A549 treated with DMSO at 1 μM for 4 hours (cell line): ENCODE data around the gene AS3MT. TPM values are rescaled to one million over a fixed set of nuclear protein-coding genes. Genes with fewer than 3 reads are reported as not detected.

Experiments
- total RNA-seq: library from RNA; stranded (reverse); fragments of 200-300 nt; extraction: Qiagen RNA extraction; gene quantifications from 5 replicates; pipeline ENCODE4 v1.2.3, GENCODE V29; 2022; ENCODE audit warnings: low read depth

Gene AS3MT, protein sequence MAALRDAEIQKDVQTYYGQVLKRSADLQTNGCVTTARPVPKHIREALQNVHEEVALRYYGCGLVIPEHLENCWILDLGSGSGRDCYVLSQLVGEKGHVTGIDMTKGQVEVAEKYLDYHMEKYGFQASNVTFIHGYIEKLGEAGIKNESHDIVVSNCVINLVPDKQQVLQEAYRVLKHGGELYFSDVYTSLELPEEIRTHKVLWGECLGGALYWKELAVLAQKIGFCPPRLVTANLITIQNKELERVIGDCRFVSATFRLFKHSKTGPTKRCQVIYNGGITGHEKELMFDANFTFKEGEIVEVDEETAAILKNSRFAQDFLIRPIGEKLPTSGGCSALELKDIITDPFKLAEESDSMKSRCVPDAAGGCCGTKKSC
- total RNA-seq = 3.9 to 5.7 TPM (median 4.5 TPM) in 5 replicates

DNA sequence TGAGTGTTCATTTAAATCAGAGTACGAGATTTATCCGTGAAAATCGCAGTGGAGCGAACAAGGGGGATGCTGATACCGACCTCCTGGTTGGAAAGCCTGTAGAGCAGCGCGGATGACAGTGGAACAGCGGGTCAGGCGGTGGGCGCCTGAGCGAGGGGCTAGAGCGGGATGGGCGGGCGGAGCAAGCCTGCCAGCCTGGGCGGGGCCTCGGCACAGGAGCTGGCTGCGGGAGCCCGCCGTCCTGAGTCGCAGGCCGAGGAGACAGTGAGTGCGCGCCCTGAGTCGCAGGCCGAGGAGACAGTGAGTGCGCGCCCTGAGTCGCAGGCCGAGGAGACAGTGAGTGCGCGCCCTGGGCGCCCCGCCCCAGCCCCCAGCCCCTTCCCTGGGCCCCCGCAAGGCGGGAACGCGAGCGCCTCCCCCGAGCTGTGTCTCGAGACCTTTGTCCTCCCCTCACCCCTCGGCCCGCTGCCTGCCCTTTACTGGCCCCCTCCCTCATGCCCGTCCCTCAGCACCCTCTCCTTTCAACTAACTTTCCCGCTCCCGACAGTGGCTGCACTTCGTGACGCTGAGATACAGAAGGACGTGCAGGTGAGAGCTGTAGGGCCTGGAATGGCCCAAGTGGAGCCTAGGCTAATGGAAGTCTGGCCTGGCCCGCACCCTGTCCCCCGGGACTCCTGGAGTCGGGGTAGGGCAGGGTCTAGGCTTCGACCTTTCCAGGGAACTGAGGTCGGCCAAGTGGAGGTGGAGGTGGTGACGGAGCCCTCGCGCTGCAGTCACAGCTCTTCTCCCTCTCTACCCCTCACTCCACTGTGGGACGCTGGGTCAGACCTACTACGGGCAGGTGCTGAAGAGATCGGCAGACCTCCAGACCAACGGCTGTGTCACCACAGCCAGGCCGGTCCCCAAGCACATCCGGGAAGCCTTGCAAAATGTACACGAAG, at the start of gene AS3MT:
AS3MT (plus strand) TSS at position 213 of the 941 bp plus-strand sequence; CDS start at position 336, 123 bp downstream.

DNA sequence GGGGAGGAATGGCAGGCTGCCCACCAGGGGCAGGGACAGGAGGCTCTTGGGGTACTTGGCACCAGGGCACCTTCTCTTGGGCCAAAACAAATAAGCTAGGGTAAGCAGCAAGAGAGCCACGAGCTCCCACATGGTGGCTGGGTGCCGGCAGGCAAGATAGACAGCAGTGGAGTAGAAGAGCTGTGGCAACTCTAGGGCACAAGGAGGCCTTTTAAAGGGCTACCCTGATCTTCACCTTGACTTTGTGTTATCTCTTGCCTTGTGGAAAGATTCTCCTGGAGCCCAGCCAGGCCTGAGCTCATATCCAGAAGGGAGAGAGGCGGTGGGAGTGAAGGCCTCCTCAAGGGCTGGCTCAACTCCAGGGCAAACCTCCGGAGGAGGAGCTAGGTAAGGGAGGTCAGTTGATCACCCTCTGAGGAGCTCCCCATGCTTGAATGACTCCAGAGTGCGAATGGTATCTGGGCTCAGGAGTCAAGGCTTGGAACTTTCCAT, 32.0 kb upstream of the AS3MT start, which contains the start of gene CYP17A1:
CYP17A1 (minus strand) TSS at position 184 of the 492 bp plus-strand sequence; CDS start at position 132, 52 bp downstream.

DNA sequence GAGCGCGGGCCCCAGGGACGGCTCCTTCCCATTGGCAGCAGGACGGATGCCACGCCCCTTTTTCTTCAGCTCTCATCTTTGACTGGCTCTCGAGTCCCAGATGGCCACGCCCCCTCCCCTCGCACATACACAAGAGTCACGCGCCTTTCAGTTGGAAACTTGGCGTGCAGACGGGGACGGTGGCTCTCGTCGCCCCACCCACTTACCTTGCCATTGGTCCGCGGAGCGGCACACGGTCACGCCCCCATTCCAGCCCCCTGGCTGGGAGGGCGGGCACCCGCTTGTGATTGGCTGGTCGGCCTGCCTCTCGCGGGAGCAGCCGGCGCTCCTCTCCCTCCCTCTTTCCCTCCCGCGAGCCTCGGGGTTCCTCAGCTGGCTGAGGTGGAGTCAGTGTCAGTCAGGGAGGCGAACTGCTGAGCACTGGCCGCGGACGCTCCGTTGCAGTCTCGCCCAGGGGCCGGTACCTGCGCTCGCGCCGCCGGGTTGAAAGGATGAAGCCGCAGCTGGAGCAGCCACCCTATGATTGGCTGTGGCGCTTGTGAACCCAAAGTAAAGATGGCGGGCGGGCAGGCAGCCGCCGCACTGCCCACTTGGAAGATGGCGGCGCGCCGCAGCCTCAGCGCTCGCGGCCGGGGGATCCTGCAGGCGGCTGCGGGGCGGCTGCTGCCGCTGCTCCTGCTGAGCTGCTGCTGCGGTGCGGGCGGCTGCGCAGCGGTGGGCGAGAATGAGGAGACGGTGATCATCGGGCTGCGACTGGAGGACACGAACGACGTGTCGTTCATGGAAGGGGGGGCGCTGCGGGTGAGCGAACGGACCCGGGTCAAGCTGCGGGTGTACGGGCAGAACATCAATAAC, 48.9 kb downstream of the AS3MT start, which contains the start of gene CNNM2:
CNNM2 (plus strand) TSS at position 333 of the 855 bp plus-strand sequence; CDS start at position 520, 187 bp downstream.

Other genes starting within 250 kb of the AS3MT start
- gene TRIM8, start 225.0 kb upstream of the AS3MT start, total RNA-seq = 42.0 to 51.5 TPM (median 46.3 TPM) in 5 replicates
- 13.9 to 15.3 TPM (median 14.7 TPM) in 5 replicates for gene ARL3, start 155.1 kb upstream of the AS3MT start, total RNA-seq
- 2.9 to 4.4 TPM (median 3.8 TPM) in 5 replicates for gene SFXN2, start 154.8 kb upstream of the AS3MT start, total RNA-seq
- 21.5 to 30.7 TPM (median 27.8 TPM) in 5 replicates for gene WBP1L, start 125.5 kb upstream of the AS3MT start, total RNA-seq
- not detected in 5 replicates for gene CYP17A1, start 32.1 kb upstream of the AS3MT start, total RNA-seq
- gene BORCS7, start 15.2 kb upstream of the AS3MT start, total RNA-seq = 23.1 to 30.4 TPM (median 25.2 TPM) in 5 replicates
- gene CNNM2, start 48.8 kb downstream of the AS3MT start, total RNA-seq = 5.0 to 6.6 TPM (median 5.7 TPM) in 5 replicates